Endothelial cell of umbilical vein (primary cell): Measurements from ENCODE around the gene SIRPG.

Source experiments
- EZH2 ChIP-seq: IDR thresholded peaks from 2 replicates; pipeline ENCODE4 v1.6.1; 2012; ENCODE audit warnings: borderline replicate concordance, low read depth, mild to moderate bottlenecking, moderate library complexity, low read length, inconsistent platforms; ENCODE audit not compliant: severe bottlenecking
- POLR2A ChIP-seq: IDR thresholded peaks from 2 replicates; pipeline ENCODE4 v1.6.1; 2012; ENCODE audit warnings: low read depth, mild to moderate bottlenecking, control low read depth, low read length
- POLR2AphosphoS5 ChIP-seq: IDR thresholded peaks from 2 replicates; pipeline ENCODE4 v1.6.1; 2012; ENCODE audit warnings: low read depth, mild to moderate bottlenecking, control low read depth, low read length, moderate library complexity; ENCODE audit not compliant: insufficient read depth
- TF ChIP-seq, protein P1 (sequence below), 2 donors: IDR thresholded peaks; 1 replicate in 1 of 2; 2 replicates in 1 of 2; pipeline ENCODE4 v1.5.1; 2011; ENCODE audit warnings: low read length in 2 of 2, mild to moderate bottlenecking in 2 of 2, moderate library complexity in 2 of 2, control low read depth in 1 of 2, inconsistent platforms in 1 of 2, low read depth in 1 of 2; ENCODE audit not compliant: insufficient read depth in 1 of 2; ENCODE audit errors: extremely low read depth in 1 of 2

GRCh38 chr20:1702328-1702727 lies 44.7 kb upstream of the SIRPG start:
- no peak for TF ChIP-seq EZH2
- TF ChIP-seq, protein P1, sequence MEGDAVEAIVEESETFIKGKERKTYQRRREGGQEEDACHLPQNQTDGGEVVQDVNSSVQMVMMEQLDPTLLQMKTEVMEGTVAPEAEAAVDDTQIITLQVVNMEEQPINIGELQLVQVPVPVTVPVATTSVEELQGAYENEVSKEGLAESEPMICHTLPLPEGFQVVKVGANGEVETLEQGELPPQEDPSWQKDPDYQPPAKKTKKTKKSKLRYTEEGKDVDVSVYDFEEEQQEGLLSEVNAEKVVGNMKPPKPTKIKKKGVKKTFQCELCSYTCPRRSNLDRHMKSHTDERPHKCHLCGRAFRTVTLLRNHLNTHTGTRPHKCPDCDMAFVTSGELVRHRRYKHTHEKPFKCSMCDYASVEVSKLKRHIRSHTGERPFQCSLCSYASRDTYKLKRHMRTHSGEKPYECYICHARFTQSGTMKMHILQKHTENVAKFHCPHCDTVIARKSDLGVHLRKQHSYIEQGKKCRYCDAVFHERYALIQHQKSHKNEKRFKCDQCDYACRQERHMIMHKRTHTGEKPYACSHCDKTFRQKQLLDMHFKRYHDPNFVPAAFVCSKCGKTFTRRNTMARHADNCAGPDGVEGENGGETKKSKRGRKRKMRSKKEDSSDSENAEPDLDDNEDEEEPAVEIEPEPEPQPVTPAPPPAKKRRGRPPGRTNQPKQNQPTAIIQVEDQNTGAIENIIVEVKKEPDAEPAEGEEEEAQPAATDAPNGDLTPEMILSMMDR (IDR thresholded peaks at IDR 0.05; ENCODE audit: extremely low read depth in 1 of 2, insufficient read depth in 1 of 2, low read depth in 1 of 2, low read length in 2 of 2), result no peak
- TF ChIP-seq POLR2AphosphoS5, result no peak
- no peak for TF ChIP-seq POLR2A
